Mucosa of gallbladder (tissue), 1 donor: ENCODE data around the gene CLEC9A. TPM values are rescaled to one million over a fixed set of nuclear protein-coding genes. Genes with fewer than 3 reads are reported as not detected.

Source experiments
- DNase-seq: peaks from one replicate; pipeline ENCODE4 v3.0.0-alpha.2; 2020; ENCODE audit warnings: low spot score
- total RNA-seq: library from RNA; stranded (reverse); gene quantifications from one replicate; pipeline ENCODE4 v1.2.1, GENCODE V29; 2021
- donor health status: DM: no; HTN: no; CAD: no.

The CLEC9A gene
- total RNA-seq, 1 donor from 2014 or later, result 1.2 TPM

DNA sequence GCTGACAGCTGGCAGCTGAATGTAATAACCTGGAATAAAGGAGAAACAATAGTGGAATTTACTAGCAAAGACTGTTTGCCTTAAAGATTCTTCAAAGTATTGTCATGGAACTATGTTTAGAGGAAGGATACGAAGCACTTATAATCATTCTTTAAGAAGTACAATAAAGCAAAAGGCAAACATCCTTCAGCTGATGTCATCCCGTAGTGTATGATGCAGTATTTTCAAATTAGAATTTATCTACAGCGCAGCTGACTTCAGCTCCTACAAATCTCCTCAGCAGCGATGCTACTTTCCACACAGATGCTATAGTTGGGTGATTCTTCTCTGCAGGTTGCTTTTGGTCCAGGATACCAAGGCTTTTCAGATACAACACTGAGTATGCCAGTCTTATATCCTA, 36.8 kb downstream of the CLEC9A start:
- DNase-seq, result no peak

DNA sequence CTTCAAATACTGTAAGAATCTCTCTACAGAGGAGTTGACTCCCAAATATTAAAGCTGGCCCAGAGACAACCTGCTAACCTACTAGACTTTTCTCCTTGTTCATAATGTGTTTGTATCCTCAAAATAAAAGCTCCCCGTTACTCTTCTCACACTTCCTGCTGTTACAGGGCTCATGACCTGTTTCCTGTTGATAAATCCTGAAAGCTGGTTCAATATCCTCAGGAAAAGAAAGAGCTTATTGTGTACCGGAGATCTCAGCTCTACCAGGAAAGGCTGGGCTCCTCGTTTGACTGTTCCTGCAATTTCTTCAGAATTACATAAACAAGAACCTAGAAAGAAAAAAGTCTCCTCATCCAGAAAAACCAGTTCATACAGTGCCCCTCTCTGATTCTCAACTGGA, 37.5 kb downstream of the CLEC9A start:
- DNase-seq, result no peak

DNA sequence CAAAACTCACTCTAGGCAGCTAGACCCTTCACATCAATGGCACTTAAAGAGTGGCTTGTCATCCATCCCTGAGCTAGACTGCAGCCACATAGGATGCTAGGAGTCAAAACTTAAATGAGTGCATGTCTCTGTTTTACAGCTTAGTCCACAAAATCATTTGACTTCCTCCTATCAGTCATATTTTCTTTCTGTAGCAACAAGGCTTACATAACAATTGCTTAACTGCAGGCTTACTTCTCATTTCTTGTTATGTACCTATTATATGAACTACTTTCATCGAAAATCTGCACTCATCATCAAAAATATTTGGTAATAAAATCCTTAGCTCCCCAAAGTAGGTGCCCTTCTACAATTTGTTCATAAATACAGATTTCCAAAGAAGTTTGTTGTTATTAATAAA, 38.2 kb downstream of the CLEC9A start:
- no peak for DNase-seq

DNA sequence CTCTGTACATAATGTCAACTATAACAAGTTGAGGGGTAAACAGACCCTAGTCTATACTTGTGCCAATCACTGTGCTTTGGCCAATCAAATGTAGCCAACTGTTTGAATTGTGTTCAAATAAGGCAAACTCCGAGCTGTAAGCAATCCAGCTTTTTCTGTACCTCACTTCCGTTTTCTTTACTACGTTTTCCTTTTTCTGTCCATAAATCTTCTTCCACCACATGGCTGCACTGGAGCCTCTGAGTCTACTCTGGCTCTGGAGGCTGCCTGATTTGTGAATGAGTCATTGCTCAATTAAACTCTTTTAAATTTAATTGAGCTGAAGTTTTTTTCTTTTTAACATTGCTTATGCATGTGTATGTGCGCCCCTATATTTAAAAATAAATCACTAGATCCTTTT, 38.6 kb downstream of the CLEC9A start:
- DNase-seq, result no peak

DNA sequence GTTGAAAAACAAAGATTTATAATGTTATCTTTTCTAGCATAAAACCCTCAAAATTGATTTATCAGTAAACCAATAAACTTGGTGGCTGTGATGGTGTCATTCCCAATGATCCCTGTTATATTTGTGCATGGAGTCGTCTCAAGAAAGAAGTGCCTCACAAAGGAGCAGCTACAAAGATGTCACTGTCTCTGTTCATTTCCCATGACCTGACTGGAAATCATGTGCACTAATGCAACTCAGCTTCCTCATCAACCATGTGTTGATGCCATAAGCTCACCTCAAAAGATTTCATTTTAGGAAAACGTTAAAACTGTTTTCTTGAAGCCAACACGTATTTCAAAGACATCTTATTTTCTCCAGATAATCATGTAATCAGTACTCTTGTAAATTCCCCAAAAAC, 39.5 kb downstream of the CLEC9A start:
- no peak for DNase-seq

DNA sequence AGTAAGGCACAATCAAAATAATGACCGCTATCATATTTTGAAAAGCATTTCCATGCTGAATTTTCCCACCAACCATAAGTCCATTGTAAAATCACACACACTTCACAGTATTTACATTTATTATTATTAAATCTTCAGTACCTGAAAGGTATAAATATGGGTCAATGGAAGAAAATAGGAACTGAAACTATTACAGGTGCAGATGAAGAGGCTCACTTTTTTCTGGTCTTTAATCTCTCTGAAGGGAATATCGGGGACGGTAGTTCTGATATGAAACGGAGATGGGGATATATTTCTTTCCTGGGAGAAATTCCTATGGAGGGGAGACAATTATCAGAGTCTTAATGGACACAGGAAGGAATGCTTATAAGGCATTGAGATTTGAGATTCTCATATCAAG, 39.9 kb downstream of the CLEC9A start:
- DNase-seq, result no peak

DNA sequence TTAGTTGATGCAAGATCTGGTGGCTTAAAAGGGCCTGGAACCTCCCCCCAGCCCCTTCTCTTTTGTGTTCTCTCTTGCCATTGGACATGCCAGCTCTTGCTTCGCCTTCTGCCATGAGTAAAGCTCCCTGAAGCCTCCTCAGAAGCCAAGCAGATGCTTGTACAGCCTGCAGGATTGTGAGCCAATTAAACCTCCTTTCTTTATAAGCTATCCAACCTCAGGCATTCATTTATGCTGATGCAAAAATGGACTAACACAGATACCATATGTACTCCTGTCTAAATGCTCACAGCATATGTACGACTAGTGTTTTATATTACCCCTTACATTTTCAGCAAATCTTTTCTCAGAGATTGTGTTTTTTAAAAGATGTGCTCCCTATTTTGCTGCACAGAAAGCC, 41.6 kb downstream of the CLEC9A start:
- DNase-seq, result no peak

DNA sequence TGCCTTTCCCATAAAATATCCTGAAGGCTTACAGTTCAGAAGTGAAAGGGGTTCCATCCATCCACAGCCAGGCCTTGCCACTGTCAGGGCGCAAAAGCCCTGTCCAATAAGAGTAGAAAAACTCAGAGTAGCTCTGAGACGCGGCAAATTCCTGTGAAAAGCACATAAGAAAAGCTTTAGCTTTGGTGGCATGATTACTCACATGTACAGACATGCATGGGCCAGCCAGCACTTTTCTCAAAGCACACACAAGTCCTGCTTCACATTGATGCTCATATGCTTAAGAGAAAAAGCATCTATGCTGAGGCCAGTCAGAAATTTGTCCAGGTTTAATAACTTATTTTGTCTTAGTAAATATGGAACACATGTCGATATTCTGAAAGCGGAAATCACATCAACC, 42.8 kb downstream of the CLEC9A start:
- no peak for DNase-seq

DNA sequence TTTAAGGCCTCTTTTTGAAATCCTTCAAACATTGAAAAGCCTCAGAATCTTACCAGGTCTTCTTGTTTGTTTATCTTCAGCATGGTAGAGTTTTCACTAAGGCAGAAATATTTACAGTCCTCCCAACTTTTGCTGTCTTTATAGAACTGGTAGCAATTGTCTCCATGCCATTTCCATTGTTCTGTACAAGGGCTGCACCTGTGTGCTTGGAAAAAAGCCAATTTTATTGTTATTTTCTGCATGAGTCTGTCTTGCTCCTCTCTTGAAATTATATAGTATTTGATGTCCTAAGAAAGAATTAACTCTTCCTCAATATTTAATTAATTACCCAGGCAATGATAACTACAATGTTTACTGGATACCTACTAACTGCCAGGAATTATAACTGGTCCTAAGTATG, 45.0 kb downstream of the CLEC9A start:
- no peak for DNase-seq

DNA sequence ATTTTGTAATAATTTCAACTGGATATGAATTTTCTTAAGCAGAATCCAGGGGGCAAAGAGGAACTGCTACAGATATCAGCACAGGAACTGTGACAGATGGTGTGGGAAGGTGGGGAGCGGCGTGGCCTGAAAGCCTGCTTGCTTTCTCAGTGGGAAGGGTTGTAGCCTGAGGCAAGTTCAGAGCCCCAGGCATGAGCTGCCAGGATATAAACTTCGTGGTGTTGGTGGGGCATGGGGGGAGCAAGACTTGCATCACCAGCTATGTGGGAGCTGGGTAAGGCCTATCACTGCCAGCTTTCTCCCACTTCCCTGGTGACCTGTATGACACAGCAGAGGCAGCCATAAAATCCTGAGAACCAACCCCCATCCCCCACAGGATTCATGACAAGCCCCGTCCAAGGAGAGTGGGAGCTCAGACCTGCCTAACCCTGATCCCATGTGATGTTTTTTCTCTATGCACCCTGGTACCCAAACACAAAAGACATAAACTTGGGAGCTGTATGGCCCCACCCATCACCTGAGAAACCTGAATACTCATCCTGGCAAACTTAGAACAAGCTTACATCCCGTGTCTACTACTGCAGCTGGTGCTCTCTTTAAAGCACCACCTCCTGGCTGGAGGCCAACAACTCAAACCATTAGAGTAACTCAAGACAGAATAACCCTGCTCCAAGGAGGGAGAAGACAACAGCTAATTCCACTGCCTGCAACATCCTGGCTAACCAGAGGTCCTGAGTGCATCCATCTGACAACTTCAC, 51.8 kb downstream of the CLEC9A start:
- DNase-seq, result no peak

DNA sequence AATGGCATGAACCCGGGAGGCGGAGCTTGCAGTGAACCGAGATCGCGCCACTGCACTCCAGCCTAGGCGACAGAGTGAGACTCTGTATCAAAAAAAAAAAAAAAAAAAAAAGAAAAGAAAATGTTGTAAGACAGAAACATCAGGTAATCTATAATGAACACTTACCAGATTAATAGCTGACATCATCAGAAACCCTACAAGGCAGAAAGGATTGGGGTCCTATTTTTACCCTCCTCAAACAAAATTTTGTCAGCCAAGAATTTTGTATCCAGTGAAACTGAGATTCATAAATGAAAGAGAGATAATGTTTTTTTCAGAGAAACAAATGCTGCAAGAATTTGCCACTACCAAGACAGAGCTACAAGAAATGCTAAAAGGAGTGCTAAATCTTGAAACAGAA, 54.3 kb downstream of the CLEC9A start:
- DNase-seq, result no peak

DNA sequence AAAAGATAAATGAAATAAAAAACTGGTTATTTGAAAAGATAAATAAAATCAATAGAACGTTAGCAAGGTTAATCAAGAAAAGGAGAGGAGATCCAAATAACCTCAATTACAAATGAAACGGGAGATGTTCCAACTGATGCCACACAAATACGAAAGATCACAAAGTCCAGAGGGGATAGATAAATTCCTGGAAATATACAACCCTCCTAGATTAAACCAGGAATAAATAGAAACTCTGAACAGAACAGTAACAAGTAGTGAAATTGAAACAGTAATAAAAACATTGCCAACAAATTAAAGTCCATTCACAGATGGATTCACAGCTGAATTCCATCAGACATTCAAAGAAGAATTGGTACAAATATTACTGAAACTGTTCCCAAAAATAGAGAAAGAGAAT, 55.9 kb downstream of the CLEC9A start:
- DNase-seq, result no peak

DNA sequence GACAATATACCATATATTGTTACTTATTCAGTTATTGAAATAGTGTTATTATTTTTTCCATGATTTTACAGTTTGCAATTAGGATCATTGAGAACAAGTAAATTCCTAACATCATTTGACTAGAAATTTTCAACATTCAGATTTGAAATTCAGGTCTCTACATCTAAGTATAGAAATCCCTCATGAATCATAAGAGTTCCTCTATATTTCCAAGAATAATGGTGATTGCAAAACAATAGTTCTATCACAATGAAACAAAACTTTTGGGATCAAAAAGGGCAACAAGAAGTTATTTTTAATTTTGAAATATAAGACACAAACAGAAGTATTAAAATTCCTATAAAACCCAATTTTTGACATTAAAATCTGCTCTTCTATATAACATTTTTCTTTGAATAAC, 57.5 kb downstream of the CLEC9A start:
- DNase-seq, result no peak

DNA sequence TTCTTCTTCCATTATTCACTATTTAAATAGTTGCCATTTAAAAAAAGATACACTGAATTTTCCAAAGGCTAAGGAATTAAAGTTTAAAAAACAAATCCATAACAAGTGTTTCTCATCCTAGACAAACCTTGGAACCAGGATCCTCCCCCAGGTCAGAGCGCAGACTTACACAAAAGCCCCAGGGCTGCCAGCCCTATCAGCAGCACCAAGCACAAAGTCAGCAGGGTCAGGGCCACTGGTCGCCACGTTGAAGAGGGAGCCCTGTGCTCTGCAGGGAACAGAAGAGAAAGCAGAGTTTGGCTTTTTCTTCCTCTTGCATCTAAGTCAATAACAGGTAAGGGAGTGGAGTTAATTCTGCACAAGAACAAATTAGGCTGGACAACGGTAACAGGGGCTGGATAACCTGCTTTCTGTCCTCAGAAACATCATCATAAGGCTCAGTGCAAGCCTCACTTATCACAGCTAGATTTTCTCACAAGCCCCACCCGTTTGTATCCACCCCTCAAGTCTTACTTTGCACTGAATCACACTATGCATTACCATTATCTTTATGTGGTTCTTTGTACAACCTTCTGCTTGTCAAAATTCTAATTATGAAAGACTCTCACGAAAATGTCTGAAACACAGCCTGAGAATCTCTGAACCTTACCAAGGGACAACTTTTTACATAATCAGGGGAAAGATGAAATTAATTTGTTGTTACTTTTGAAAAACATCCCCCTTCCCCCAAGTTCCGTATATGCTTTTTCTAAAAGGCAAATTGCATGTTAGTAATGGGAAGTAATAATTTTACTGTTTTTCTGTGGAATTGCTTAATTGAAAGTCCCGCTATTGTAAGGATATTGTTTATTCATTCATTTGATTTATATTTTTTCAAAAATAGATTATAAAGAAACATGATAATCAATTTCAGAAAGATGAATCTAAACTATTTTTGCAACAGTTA, 58.7 kb downstream of the CLEC9A start:
- DNase-seq, result no peak

DNA sequence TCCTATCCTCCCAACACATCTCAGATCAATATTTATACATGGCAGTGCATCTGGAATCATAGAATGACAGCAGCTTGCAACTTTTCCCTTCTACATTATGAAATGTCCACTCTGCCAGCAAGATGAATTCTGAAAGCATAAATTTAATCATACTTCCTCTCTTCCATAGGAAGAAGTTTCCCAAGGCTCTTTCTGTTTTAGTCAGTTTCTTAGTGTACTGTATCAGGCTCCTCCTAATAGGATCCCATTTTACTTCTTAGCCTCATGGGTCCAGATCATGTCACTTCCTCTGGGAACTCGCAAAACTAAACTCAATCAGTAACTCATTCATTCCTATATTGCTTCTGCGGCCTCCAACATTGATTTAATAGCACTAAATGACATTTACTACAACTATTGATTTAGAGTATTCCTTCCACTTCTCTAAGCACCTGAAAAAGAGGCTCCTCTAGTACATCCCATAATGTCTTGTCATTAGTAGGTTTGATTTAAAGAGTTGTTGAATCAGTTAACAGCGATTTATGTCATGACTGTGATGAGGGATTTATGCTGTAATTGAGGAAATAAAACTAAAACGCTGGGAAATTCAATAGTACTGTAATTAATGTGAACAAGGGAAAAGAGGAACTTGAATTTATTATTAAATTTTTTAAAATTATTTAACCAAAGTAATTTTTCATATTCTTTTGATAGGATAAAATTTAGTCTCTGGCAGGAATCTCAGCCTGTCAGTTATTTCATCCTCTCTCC, 64.3 kb downstream of the CLEC9A start:
- DNase-seq, result no peak

DNA sequence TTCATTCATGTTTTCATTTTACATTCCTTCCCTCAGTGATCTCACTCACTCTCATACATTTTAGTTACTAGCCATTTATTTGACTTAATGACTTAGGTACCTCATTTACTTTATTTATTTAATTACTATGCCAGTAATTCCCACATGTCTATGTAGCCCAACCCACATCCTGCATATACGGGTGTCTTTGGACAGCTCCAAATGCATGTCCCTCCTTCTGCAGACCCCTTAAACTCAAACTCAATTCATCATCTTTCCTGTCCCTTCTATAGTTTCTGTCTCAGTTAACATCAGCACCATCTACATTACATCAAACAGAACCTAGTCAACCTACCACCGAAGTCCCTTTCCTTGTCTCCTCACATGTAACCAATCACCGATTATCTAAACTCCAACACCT, 65.5 kb downstream of the CLEC9A start:
- no peak for DNase-seq

DNA sequence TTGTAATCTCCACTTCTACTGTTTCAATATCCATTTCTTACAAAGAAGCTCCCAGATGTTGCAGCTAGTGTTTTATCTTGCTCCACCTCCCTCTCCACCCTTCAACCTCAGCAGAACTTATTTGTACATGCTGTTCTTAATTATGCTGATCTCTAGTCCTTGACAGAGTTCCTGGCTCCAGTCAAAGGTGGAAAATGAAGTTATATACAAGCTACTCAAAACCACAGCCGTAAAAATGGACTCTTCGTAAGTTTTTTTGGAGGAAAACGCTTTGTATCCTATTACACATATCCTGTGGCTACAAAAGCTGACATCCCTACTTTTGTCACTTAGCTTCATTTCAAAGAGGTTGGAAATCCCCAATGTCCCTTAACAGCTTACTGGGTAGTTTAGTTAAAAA, 67.0 kb downstream of the CLEC9A start:
- DNase-seq, result no peak

DNA sequence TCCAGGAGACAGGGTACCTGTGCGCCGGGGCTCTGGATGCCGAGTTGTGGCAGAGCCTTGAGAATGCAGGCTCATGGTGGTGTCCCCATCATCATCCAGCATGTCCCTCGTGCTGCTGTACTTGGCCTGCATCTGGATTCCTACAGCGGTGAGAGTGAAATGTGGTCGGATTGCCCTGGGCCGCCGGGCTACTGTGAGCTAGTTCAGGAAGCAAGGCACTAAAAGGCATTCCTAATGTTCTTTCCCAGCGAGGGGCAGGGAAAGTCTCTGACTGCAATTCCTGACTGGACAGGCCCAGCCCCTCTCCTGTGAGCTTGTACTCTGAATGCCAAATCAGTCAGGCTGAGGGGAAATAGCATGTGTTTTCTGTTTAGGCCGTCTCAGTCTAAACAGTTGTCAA, 68.3 kb downstream of the CLEC9A start, which contains the start of gene CLEC1A:
CLEC1A (minus strand) TSS at position 195 of the 400 bp plus-strand sequence; CDS start at position 132, 63 bp downstream.
- no peak for DNase-seq

DNA sequence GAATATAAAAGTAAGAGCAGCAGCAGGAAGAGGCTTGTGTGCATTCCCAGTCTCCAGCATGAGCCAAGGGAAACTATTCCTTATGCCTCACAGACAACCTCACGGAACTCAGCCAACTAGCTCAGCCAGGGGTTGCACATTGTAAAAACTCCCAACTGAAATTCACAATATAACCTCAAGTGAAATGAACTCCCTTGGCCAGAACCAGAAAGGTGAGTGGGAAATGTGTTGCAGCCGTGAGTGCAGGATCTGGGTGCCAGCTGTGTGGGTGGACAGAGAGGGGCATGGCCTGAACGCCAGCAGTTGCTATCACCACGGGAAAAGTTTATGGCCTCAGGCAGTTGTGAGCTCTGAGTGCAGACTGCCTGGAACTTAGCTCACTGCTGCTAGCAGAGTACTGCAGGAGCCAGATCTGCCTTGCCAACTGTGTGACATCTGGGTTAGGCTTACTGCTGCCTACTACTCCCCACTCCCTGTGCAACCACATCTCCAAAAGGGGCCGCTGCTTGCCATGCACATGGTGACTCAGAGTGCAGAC, 70.6 kb downstream of the CLEC9A start:
- no peak for DNase-seq

DNA sequence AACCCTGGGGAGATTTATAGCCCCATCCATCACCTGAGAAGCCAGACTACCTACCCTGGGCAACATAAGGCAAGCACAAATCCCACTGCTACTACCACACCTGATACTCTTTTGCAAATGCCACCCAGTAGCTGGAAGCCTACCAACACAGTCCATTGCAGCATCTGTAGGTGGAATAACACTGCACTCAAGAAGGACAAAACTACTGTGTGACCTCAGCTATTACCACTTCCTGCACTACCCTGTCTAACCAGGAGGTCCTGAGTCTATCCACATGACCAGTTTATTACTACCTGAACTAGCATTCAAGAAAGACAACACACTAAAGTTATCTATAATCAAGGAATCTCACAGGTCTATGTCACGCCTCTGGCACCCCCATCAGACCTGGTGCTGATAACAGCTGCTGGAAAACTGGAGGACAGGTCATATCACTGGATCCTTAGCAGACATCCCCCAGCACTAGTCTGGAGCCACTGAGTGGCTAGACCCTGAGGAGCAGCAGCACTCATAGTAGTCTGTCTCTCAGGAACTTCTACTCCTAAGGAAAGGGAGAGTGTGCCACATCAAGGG, 71.3 kb downstream of the CLEC9A start:
- no peak for DNase-seq

DNA sequence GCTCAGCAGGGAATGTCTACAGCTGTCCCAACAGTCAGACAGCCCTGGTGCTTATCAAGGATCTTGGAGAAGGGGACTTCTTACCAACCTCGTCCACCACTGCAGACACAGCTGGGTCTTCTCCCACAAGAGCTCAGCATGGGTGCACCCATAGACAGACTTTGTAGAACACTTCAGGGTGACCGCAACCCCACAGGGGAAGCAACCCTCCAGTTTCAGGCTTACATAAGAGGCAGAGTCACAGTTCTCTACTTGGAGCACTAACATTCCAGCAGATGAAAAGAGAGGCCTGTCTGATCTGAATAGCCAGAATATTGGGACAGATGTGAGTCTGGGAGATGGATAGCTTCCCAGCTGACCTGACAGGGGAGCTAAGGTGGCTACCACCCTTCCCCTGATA, 71.8 kb downstream of the CLEC9A start:
- no peak for DNase-seq
